Measurements from ENCODE around the gene LRPAP1.

- TF ChIP-seq CTCF (IDR thresholded peaks at IDR 0.05) (no peak), POLR2AphosphoS5 (IDR thresholded peaks at IDR 0.05; ENCODE audit: low read depth, low read length) (no peak)
Measured at GRCh38 chr4:3521621-3522325, 10.4 kb downstream of the LRPAP1 start.

All from Panc1 (cell line).